SJCRH30 (cell line): ENCODE measurements around the gene MARS1. TPM values are rescaled to one million over a fixed set of nuclear protein-coding genes. Genes with fewer than 3 reads are reported as not detected.
"Not testable (repeated sequence)": the region's sequence is repeated elsewhere in the genome, so short reads cannot be mapped to it uniquely, and the experiment has no call there.

Source experiments
- DNase-seq, 2 experiments: peaks; one replicate each; pipeline ENCODE4 v3.0.0-alpha.2; 2015 to 2020
- H3K27ac ChIP-seq: fragments of 250-450 bp; sonication (Bioruptor Pico); 2 replicates; pipeline ENCODE4 v1.5.1; 2020; ENCODE audit warnings: mild to moderate bottlenecking, moderate library complexity
- H3K27me3 ChIP-seq: fragments of 250-450 bp; sonication (Bioruptor Pico); 2 replicates; pipeline ENCODE4 v1.5.1; 2020; ENCODE audit warnings: mild to moderate bottlenecking, moderate library complexity
- H3K36me3 ChIP-seq: fragments of 250-450 bp; sonication (Bioruptor Pico); 2 replicates; pipeline ENCODE4 v1.5.1; 2020; ENCODE audit warnings: mild to moderate bottlenecking, moderate library complexity
- H3K4me1 ChIP-seq: fragments of 250-450 bp; sonication (Bioruptor Pico); 2 replicates; pipeline ENCODE4 v1.5.1; 2020; ENCODE audit warnings: mild to moderate bottlenecking, moderate library complexity
- H3K4me3 ChIP-seq: fragments of 250-450 bp; sonication (Bioruptor Pico); 2 replicates; pipeline ENCODE4 v1.5.1; 2020; ENCODE audit warnings: mild to moderate bottlenecking, moderate library complexity
- H3K9me3 ChIP-seq: fragments of 250-450 bp; sonication (Bioruptor Pico); replicated peaks from 2 replicates; pipeline ENCODE4 v1.5.1; 2020; ENCODE audit warnings: mild to moderate bottlenecking, moderate library complexity
- total RNA-seq: library from RNA; depleted of rRNA; stranded (reverse); fragments of >200 nt; shearing (Covaris generic); gene quantifications from 2 replicates; pipeline ENCODE4 v1.2.3, GENCODE V29; 2014; rRNA removed

MARS1 gene
- total RNA-seq, 1 experiment from 2014 or later, result 839 TPM

- Histone ChIP-seq H3K36me3 (no peaks in the 10 kb centered on the region), H3K27me3 (peaks cover 34% of the 10 kb centered on the region), H3K4me1 (no peaks in the 10 kb centered on the region), H3K27ac (no peak overlapping the region), H3K4me3 (no peak overlapping the region), H3K9me3 (no peaks in the 10 kb centered on the region)
- DNase-seq, result no peak
These were observed 66.6 kb downstream of the MARS1 start for GRCh38 chr12:57554453-57554852.

DNA sequence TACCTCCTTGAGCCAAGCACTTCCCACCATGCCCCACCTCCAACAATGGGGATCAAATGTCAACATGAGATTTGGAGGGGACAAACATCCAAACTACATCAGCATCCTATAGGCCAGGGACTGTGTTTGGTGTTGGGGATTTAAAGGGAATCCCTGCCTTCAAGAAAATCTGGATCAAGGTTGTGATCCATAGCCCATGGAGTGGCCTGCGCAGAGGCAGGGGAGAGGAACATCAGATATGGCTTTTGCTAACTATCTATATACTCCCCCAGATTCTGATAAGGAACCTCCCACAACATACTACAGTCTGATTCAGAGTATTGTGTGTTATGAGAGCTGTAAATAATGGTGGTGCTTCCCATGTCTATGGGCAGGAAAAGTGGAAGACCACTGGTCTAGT, 67.0 kb downstream of the MARS1 start:
- Histone ChIP-seq H3K9me3 (no peaks in the 10 kb centered on the region), H3K27ac (no peak overlapping the region), H3K36me3 (no peaks in the 10 kb centered on the region), H3K4me3 (no peak overlapping the region), H3K4me1 (no peaks in the 10 kb centered on the region), H3K27me3 (peaks cover 34% of the 10 kb centered on the region)
- no peak for DNase-seq

DNA sequence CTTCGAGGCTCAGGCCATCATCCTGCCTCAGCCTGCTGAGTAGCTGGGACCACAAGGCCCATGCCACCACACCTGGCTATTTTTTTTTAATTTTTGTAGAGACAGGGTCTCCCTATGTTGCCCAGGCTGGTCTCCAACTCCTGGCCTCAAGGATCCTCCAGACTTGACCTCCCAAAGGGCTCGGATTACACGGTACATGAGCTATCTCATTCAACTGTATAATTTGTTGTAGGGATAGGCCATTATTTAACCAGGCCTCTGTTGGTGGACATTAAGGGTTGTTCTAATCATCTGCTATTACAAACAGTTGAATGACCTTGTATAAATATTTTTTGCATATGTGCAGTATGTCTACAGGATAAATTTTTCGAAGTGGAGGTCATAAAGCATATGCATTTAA, 71.0 kb downstream of the MARS1 start:
- no peaks in the 10 kb centered on the region for H3K36me3 ChIP-seq
- no peak overlapping the region for H3K4me3 ChIP-seq
- no peak overlapping the region for H3K27ac ChIP-seq
- no peak for DNase-seq
- peaks cover 20% of the 10 kb centered on the region for H3K27me3 ChIP-seq
- no peaks in the 10 kb centered on the region for H3K9me3 ChIP-seq
- peaks cover 5% of the 10 kb centered on the region; the same call in 1 of the 2 replicates for H3K4me1 ChIP-seq

DNA sequence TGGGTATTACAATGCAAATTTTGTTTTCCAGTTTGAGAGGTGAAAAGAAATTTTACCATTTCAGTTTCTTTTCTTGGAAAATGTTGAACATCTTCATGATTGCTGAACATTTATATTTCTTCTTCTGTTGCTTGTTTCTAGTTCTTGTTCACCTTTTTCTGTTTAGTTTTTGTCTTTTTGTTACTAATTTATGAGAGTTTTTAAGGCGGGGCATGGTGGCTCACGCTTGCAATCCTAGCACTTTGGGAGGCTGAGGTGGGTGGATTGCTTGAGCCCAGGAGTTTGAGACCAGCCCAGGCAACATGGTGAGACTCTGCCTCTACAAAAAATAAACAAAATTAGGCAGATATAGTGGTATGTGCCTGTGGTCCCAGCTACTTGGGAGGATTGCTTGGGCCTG, 72.6 kb downstream of the MARS1 start:
- Histone ChIP-seq H3K27ac (no peak overlapping the region), H3K4me1 (peaks cover 5% of the 10 kb centered on the region; the same call in 1 of the 2 replicates), H3K27me3 (peaks cover 24% of the 10 kb centered on the region; the same call in 1 of the 2 replicates), H3K4me3 (no peak overlapping the region), H3K36me3 (no peaks in the 10 kb centered on the region), H3K9me3 (no peaks in the 10 kb centered on the region)
- DNase-seq, result no peak

DNA sequence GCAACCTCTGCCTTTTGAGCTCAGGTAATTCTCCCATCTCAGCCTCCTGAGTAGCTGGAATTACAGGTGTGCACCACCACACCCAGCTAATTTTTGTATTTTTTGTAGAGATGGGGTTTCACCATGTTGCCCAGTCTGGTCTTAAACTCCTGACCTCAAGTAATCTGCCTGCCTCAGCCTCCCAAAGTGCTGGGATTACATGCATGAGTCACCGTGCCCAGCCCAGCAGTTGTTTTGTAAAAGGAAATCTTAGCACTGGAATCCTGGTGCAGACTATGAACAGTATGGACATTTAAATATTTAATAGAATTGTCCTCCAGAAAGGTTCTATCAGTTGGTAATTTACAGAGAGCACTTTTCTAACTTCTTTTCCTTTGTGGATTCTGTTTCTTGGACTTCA, 73.2 kb downstream of the MARS1 start:
- DNase-seq, result peak; percentile 69 to 72
- H3K27me3 ChIP-seq, result peaks cover 24% of the 10 kb centered on the region; the same call in 1 of the 2 replicates
- not testable (repeated sequence) for H3K27ac ChIP-seq, H3K36me3 ChIP-seq, H3K9me3 ChIP-seq, H3K4me1 ChIP-seq, H3K4me3 ChIP-seq

GRCh38 chr12:57563358-57563757, 75.5 kb downstream of the MARS1 start:
- Histone ChIP-seq H3K36me3 (no peaks in the 10 kb centered on the region), H3K4me3 (no peak overlapping the region), H3K27me3 (peaks cover 30% of the 10 kb centered on the region; the same call in 1 of the 2 replicates), H3K27ac (no peak overlapping the region), H3K9me3 (no peaks in the 10 kb centered on the region), H3K4me1 (peaks cover 5% of the 10 kb centered on the region; the same call in 1 of the 2 replicates)
- DNase-seq, result no peak

- no peaks in the 10 kb centered on the region for H3K9me3 ChIP-seq
- H3K27me3 ChIP-seq, result peaks cover 36% of the 10 kb centered on the region; the same call in 1 of the 2 replicates
- H3K36me3 ChIP-seq, result no peaks in the 10 kb centered on the region
- H3K27ac ChIP-seq, result no peak overlapping the region
- no peak overlapping the region for H3K4me3 ChIP-seq
- H3K4me1 ChIP-seq, result peaks cover 5% of the 10 kb centered on the region; the same call in 1 of the 2 replicates
- DNase-seq, result no peak
These were observed 76.4 kb downstream of the MARS1 start for GRCh38 chr12:57564178-57564740.

Other genes with a start within 250 kb of the MARS1 start
- 1,199 and 1,339 TPM in 2 replicates for gene STAC3, start 236.9 kb upstream of the MARS1 start, total RNA-seq
- 17.0 and 18.6 TPM in 2 replicates for gene R3HDM2, start 57.0 kb upstream of the MARS1 start, total RNA-seq
- gene INHBC, start 53.3 kb upstream of the MARS1 start, total RNA-seq, result 0.28 and 0.41 TPM in 2 replicates
- 17.0 and 32.9 TPM in 2 replicates for gene INHBE, start 32.8 kb upstream of the MARS1 start, total RNA-seq
- gene GLI1, start 28.3 kb upstream of the MARS1 start, total RNA-seq, result 171 and 174 TPM in 2 replicates
- gene ARHGAP9, start 8.2 kb upstream of the MARS1 start, total RNA-seq, result 5.7 and 9.3 TPM in 2 replicates
- gene DDIT3, start 32.4 kb downstream of the MARS1 start, total RNA-seq, result 68.0 and 91.1 TPM in 2 replicates
- 60.0 and 60.1 TPM in 2 replicates for gene MBD6, start 34.8 kb downstream of the MARS1 start, total RNA-seq
- 63.5 and 83.3 TPM in 2 replicates for gene DCTN2, start 59.1 kb downstream of the MARS1 start, total RNA-seq
- gene KIF5A, start 62.0 kb downstream of the MARS1 start, total RNA-seq, result 0.41 and 0.47 TPM in 2 replicates
- 170 and 171 TPM in 2 replicates for gene PIP4K2C, start 103.1 kb downstream of the MARS1 start, total RNA-seq
- 157 and 192 TPM in 2 replicates for gene DTX3, start 116.8 kb downstream of the MARS1 start, total RNA-seq
- gene ARHGEF25, start 123.4 kb downstream of the MARS1 start, total RNA-seq, result 234 and 262 TPM in 2 replicates
- gene B4GALNT1, start 145.1 kb downstream of the MARS1 start, total RNA-seq, result 82.7 and 104 TPM in 2 replicates
- gene OS9, start 206.1 kb downstream of the MARS1 start, total RNA-seq, result 1,587 and 1,701 TPM in 2 replicates